H1 (cell line): ENCODE data around the gene P3H2. TPM values are rescaled to one million over a fixed set of nuclear protein-coding genes. Genes with fewer than 3 reads are reported as not detected.

Experiments
- BACH1 ChIP-seq: IDR thresholded peaks from 2 replicates; pipeline ENCODE4 v1.6.1; 2012; ENCODE audit warnings: low read length, improper control_type of control experiment
- CHD7 ChIP-seq: fragments of 300-600 bp; sonication (generic); IDR thresholded peaks from 2 replicates; pipeline ENCODE4 v1.7.1; 2012; ENCODE audit warnings: low read length, moderate library complexity, mild to moderate bottlenecking, inconsistent platforms; ENCODE audit not compliant: insufficient replicate concordance
- FOSL1 ChIP-seq: IDR thresholded peaks from 2 replicates; pipeline ENCODE4 v1.6.1; 2011; ENCODE audit warnings: mild to moderate bottlenecking, low read depth, low read length, moderate library complexity; ENCODE audit not compliant: insufficient read depth
- HDAC6 ChIP-seq: IDR thresholded peaks from one replicate; pipeline ENCODE4 v1.7.1; 2012; ENCODE audit warnings: low read depth, mild to moderate bottlenecking, inconsistent platforms, low read length, moderate library complexity
- JUN ChIP-seq: IDR thresholded peaks from 2 replicates; pipeline ENCODE4 v1.6.1; 2011; ENCODE audit warnings: low read depth, mild to moderate bottlenecking, improper control_type of control experiment, low read length
- JUND ChIP-seq: IDR thresholded peaks from 2 replicates; pipeline ENCODE4 v1.6.1; 2011; ENCODE audit warnings: mild to moderate bottlenecking, improper control_type of control experiment, low read length
- KDM5A ChIP-seq: fragments of 200-600 bp; IDR thresholded peaks from 2 replicates; pipeline ENCODE4 v1.7.1; 2012; ENCODE audit warnings: mild to moderate bottlenecking, low read length, inconsistent platforms, mixed read lengths
- RBBP5 ChIP-seq: IDR thresholded peaks from 2 replicates; pipeline ENCODE4 v1.7.1; 2012; ENCODE audit warnings: low read depth, mild to moderate bottlenecking, inconsistent platforms, low read length, moderate library complexity, borderline replicate concordance
- SIX5 ChIP-seq: IDR thresholded peaks from 2 replicates; pipeline ENCODE4 v1.6.1; 2011; ENCODE audit warnings: mild to moderate bottlenecking, low read depth, low read length
- TCF12 ChIP-seq: IDR thresholded peaks from 2 replicates; pipeline ENCODE4 v1.6.1; 2011; ENCODE audit warnings: low read depth, mild to moderate bottlenecking, low read length
- TEAD4 ChIP-seq: IDR thresholded peaks from 2 replicates; pipeline ENCODE4 v1.6.1; 2012; ENCODE audit warnings: low read depth, low read length, inconsistent platforms, mixed read lengths
- polyA plus RNA-seq, 7 experiments: library from polyadenylated mRNA; depleted of rRNA in 3 of 7; stranded (reverse) in 5 of 7; unstranded in 2 of 7; fragments of >200 nt in 5 of 7; fragments of 200-250 nt in 2 of 7; gene quantifications; 1 replicate in 5 of 7; 2 replicates in 1 of 7; 4 replicates in 1 of 7; pipeline versions ENCODE4 v1.2.1 to v1.2.3, GENCODE V29; 2011 to 2013; ENCODE audit warnings: missing spikeins in 2 of 7, mixed read lengths in 2 of 7
- total RNA-seq: library from RNA; stranded (reverse); fragmentation: NEBNext Ultra II Directional; extraction: Animal tissue kit (Norgen Biotek cat#: 25700); gene quantifications from 2 replicates; pipeline ENCODE4 v1.2.1, GENCODE V29; 2021

Gene P3H2
- total and polyA plus RNA-seq, 2 of the 8 experiments (the other 6 are each of a cell fraction or from before 2014, with no cell fraction given): 40.5 to 60.4 TPM

GRCh38 chr3:189988854-189989253 is 131.8 kb downstream of the P3H2 start (continued):
- TF ChIP-seq FOSL1 (no peak), CHD7 (no peak), JUN (no peak), BACH1 (no peak), TEAD4 (no peak), HDAC6 (no peak), SIX5 (no peak), JUND (no peak), KDM5A (no peak), TCF12 (no peak), RBBP5 (no peak)
